LNCAP (cell line): Measurements from ENCODE around the gene DNAJC1.

Experiments
- TF ChIP-seq, protein P1 (sequence below): fragments of 450-650 bp; IDR thresholded peaks from 2 replicates; pipeline ENCODE4 v1.5.1; 2017; ENCODE audit warnings: mild to moderate bottlenecking

Gene DNAJC1

DNA sequence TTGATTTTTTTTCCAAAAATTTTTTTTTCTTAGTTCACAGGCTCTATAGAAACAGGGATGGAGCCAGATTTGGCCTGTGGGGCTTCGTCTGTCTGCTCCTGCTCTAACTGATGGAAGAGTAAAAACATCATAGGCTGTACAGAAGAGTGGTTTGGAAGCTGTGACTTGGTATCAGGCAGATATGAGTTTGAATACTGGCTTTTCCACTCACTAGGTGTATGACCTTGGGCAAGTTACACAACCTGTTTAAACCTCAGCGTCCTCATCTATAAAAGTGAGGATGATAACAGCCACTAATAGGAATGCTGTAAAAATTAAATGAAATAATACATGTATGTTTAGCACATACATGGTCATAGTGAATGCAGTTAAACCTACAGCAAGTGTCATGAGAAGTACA is 26.9 kb upstream of the DNAJC1 start:
- TF ChIP-seq, protein P1, sequence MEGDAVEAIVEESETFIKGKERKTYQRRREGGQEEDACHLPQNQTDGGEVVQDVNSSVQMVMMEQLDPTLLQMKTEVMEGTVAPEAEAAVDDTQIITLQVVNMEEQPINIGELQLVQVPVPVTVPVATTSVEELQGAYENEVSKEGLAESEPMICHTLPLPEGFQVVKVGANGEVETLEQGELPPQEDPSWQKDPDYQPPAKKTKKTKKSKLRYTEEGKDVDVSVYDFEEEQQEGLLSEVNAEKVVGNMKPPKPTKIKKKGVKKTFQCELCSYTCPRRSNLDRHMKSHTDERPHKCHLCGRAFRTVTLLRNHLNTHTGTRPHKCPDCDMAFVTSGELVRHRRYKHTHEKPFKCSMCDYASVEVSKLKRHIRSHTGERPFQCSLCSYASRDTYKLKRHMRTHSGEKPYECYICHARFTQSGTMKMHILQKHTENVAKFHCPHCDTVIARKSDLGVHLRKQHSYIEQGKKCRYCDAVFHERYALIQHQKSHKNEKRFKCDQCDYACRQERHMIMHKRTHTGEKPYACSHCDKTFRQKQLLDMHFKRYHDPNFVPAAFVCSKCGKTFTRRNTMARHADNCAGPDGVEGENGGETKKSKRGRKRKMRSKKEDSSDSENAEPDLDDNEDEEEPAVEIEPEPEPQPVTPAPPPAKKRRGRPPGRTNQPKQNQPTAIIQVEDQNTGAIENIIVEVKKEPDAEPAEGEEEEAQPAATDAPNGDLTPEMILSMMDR = no peak

GRCh38 chr10:22029445-22030236 is 26.1 kb upstream of the DNAJC1 start:
- TF ChIP-seq, protein P1 = no peak

DNA sequence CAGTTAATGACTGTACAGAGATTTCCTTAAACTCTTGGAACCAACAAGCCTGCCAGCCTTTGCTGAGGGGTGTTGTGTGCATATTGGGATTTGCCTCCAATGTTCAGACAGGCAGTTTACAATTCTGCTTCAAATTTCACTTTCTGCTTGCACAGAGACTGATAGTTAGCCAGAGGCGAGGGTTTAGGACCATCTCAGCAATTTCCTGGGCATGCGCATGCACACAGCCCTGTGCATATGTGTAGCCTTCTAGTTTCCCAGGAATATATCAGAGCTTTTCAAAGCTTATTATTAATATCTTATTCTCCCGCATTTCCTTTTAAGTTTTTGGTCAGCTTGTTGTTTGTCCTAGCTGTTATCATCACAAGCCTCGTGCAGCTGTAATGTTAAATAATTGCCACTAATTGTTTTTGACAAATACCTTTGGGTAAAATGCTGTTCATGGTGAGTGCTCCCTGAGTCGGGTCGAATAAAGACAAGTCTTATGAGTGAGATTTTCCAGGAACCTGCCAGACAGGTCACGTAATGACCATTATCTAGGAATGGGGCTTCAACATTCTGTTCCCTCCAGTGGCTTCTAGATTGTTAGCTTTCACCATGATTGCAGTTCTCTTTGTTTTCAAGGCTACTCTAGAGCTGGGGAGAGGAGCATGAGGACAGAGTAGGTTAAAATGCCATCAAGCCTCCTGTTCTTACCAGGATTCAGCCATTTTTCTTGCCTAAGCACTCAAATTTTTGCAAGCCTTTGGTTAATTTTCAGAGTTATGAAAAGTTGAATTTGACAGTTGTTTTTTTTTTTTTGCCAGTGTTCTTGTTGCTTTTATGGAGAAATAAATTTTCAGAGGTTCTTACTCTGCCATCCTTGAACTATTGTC is 24.1 kb upstream of the DNAJC1 start:
- TF ChIP-seq, protein P1 = no peak

DNA sequence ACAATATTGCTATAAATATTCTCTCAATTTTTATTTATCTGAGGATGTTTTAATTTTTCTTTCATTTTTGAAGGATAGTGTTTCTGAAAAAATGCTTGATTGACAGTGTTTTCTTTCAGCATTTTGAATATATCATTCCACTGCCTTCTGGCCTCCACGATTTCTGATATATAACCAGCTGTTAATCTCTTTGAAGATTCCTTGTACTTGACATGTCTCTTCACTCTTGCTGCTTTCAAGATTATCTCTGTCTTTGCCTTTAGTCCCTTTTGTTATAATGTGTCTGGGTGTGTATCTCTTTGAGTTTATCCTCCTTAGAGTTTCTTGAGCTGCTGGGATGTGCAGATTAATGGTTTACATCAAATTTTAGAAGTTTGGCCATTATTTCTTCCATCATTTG is 22.8 kb upstream of the DNAJC1 start:
- TF ChIP-seq, protein P1 = no peak

DNA sequence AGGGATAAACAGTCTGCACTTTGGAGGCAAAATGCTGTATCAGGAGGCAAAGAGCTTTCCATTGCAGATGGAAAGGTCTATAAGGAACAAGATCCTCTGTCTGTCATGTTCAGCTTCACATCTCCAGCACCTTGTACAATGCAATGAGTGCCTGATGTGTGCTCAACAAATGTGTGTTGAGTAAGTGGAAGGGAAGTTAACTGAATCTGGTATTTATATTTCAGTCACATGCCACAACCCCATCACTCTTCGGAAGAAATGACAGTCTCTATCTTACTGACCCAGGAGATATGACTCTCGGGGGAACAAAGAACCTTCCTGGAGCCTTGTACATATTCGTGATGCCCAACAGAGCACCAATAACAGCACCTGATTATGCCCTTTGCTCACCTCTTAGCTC is 20.0 kb upstream of the DNAJC1 start:
- TF ChIP-seq, protein P1 = no peak

- TF ChIP-seq, protein P1 = no peak
Observed at GRCh38 chr10:22022257-22023032, 18.9 kb upstream of the DNAJC1 start.
